NCI-H1417 (cell line): ENCODE measurements around the gene CCR1.

Experiments
- DNase-seq, 3 experiments: peaks; one replicate each; lab custom pipeline; 2025; lab: John Stamatoyannopoulos, UW

Gene CCR1

DNA sequence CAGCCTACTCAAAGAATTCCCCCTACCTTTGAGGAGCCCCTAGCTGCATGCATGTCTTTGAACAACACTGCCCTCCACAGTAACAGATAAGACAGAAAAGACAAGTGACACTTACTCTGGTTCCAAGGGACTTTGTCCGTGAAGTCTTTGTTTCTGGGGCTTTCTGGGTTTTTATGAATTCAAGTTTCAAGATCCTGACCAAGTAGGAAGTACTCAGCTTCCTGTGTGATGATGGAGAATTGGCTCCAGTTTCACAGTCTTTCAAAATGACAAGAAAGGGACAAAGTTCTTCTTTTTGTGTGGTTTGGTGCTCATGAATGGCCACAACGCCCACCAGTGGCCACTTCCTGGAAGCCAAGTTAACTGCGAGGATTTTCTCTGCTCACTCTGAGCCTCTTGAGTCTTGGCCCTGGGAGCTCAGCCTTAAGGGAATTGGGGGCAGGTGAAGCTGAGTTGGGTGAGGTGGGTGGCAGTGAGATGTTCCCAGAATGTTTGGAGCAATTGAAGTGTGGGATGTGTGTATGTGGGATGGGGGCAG, at the start of gene CCR1:
CCR1 (minus strand) TSS at position 147 of the 538 bp plus-strand sequence. CDS start 4,000 bp downstream, outside the sequence.
- no peak for DNase-seq

DNA sequence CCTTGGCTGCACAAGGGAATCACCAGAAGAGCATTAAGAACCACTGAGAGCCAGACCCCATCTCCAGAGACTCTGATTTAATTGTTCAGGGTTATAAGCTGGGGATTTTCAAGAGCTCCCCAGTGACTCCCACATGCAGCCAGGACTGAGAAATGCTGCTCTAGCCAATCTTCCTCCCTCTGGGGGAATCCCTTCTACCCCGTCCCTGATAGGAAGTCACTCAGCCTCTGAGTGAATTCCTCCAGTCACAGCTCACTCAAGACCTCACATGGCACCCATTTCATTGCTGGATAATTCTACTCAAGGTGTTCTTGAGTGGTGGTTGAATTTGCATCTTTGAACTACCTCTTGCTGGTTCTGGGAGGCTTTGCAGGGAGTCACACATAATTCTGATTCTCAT, 44.9 kb upstream of the CCR1 start:
- DNase-seq: no peak

DNA sequence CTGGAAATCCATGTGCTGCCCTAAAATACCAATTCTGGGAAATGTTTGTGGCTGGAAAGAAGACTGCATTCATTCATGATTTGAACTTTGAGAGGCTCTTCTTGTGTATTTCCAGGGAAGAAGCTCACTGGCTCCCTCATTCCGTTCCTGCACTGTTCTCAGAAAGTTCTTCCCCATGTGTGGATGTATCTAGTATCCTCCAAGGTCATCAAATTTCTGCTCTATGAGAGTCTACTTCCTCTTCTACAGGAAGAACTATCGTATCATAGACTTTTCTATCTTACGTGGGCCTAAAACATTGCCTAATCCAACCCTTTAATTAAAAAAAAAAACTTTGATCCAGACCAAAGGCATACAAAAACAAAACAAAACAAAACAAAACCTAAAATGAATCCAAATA, 37.0 kb upstream of the CCR1 start:
- DNase-seq: no peak

- DNase-seq: no peak
Observed at GRCh38 chr3:46243560-46243959, 35.4 kb upstream of the CCR1 start.

- DNase-seq: no peak
Observed at GRCh38 chr3:46242120-46242519, 34.0 kb upstream of the CCR1 start, which contains the start of gene CCR3. Gene CCR3, plus strand, starts transcription at chr3:46242460. Its CDS starts 22,699 bp downstream, at chr3:46265159.

DNA sequence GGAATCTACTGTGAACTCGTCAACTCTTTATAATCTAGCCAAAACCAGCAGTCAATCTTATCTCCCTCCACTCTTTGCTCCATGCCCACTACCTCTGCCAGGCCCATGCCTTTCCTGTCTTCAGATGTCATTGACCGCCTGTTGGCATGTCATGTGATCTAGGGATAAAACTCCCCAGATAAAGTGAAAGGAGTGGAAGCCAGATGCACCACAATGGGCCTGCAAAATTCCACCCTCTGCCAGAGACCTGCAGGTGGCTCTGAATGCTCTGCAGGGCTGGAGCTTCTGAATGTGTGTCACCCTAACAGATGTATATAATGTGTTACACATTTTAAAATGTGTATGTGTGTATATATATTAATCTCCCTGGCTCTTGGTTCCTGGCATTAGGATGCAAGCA, 31.8 kb upstream of the CCR1 start:
- DNase-seq: no peak

GRCh38 chr3:46239301-46239938, 31.3 kb upstream of the CCR1 start:
- no peak for DNase-seq

GRCh38 chr3:46238386-46238785, 30.3 kb upstream of the CCR1 start:
- DNase-seq: no peak

- no peak for DNase-seq
Observed at GRCh38 chr3:46236294-46237054, 28.4 kb upstream of the CCR1 start.

- no peak for DNase-seq
Observed at GRCh38 chr3:46235425-46235824, 27.3 kb upstream of the CCR1 start.

DNA sequence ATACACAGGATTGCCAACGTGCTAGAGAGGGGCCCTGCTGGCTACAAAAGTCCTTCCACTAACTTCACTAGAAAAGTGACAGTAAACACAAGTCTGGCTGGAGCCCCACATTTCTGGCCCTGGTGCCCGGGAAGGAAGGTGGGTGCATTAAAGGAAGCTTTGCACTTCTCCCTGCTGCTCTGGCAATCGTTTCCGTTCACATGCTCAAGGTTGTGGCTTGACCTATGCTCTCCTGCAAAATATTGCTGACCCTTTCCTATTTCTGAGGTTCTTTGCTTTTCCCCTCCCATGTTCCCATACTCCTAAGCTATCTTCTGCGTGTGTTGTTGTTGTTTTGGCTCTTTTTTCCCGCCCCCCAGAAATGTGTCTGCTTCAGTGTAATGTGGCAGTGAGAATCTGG, 25.1 kb upstream of the CCR1 start:
- DNase-seq: no peak

DNA sequence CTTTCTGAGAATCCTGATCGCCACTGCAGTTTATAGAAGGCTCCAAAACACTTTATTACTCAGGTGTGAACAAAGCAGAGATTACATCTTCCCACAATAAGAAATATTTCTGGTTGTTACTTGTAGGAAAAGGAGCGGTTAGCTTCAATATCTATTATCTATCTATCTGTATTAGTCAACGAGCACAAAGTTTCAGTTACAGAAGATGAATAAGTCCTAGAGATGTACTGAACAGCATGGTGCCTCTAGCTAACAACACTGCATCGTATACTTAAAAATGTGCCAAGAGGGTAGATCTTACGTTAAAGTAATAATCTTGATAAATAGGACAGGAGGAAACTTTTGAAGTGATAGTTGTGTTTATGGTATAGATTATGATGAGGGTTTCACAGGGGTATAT, 23.2 kb upstream of the CCR1 start:
- DNase-seq: no peak

- DNase-seq: no peak
Observed at GRCh38 chr3:46228260-46229242, 20.4 kb upstream of the CCR1 start.

GRCh38 chr3:46222435-46223161, 14.5 kb upstream of the CCR1 start:
- no peak for DNase-seq

- DNase-seq: no peak
Observed at GRCh38 chr3:46221938-46222337, 13.8 kb upstream of the CCR1 start.

GRCh38 chr3:46221391-46221790, 13.3 kb upstream of the CCR1 start:
- DNase-seq: no peak

DNA sequence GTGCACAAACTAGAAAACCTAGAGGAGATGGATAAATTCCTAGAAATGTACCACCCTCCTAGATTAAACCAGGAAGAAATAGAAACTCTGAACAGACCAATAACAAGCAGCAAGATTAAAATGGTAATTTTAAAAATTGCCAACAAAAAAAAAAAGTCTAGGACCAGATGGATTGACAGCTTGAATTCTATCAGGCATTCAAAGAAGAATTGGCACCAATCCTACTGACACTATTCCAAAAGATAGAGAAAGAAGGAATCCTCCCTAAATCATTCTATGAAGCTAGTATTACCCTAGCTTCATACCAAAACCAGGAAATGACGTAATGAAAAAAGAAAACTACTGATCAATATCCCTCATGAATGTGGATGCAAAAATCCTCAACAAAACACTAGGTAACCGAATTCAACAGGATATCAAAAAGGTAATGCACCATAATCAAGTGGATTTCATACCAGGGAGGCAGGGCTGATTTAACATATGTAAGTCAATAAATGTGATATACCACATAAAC, 10.1 kb upstream of the CCR1 start:
- DNase-seq: no peak

GRCh38 chr3:46215810-46216414, 7.8 kb upstream of the CCR1 start:
- no peak for DNase-seq

DNA sequence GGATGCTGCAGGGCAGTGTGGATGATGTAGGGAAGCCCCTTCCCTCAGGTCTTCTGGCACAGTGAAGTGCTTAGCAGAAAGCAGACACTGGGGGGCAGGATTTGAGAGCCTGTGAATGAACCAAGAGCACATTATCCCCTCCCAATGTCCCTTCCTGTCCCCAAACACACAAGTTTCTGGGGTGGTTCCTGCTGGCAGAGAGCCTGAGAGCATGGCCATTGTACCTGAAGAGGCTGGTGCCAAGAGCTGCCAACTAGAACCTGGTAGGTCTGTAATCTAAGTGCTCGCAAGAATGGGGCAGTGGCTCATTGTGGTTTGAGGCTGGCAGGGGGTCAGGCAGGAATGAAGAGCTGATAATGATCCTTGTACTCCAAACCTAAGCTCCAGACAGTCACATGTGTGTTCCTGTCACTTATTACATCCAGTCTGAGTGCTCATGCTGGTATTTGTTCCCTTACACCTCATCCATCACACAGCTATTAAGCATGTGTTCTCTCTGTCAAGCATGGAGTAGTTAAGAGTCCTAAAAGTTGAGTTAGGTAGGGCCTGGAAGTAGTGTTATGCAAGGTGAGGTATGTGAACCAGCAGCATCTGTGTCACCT, 6.7 kb upstream of the CCR1 start:
- DNase-seq: peak in 2 of 3 experiments; percentile 16 to 75

DNA sequence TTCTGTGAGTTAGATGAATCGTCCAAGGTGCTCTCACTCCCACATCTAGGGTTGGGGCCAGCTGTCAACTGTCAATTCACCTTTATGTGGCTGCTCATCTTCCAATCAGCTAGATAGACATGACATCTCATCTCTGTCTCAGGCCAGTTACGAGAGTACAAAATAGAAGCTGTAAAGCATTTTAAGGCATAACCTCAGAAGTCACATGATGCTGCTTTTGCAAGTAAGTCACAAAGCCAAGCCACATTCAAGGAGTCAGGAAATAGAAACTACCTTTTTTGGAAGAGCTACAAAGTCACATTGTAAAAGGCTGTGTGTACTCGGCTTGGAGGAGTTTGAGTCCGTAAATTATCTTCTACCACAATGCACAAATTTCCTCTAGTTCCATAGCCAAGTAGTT, 5.1 kb upstream of the CCR1 start:
- no peak for DNase-seq
